Gastroesophageal sphincter (tissue), 3 donors: ENCODE measurements around the gene MPP2.

Experiments used
- POLR2AphosphoS5 ChIP-seq: sonication (generic); formaldehyde crosslinking; IDR thresholded peaks from one replicate; pipeline ENCODE4 v1.6.1; 2017; ENCODE audit warnings: antibody characterized with exemption
- TF ChIP-seq, protein P1 (sequence below), 4 experiments: fragments of 200-600 bp in 2 of 4; fragments of 450-650 bp in 2 of 4; sonication (generic) in 1 of 4; IDR thresholded peaks; one replicate each; pipeline ENCODE4 v1.5.1; 2017 to 2019; ENCODE audit warnings: antibody characterized with exemption in 4 of 4, mild to moderate bottlenecking in 2 of 4, moderate library complexity in 2 of 4

DNA sequence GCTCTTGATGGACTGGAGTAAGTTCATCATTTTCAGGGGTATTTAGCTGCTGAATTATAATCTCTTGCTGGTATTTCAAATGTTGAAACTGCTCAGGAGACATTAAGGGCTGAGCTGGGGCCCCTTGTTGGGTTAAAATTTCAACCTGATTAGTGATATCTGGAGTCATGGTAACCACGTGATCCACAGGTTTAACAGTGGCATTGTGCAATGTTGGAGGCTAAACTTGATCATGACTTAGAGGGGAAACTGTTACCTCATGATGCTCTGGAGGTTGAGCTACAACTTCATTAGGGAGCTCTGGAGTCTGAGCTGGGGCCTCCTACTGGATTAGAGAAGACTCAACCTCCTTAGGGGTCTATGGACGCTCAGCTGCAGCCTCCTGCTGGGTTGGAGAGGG, 17.2 kb upstream of the MPP2 start:
- TF ChIP-seq, protein P1, sequence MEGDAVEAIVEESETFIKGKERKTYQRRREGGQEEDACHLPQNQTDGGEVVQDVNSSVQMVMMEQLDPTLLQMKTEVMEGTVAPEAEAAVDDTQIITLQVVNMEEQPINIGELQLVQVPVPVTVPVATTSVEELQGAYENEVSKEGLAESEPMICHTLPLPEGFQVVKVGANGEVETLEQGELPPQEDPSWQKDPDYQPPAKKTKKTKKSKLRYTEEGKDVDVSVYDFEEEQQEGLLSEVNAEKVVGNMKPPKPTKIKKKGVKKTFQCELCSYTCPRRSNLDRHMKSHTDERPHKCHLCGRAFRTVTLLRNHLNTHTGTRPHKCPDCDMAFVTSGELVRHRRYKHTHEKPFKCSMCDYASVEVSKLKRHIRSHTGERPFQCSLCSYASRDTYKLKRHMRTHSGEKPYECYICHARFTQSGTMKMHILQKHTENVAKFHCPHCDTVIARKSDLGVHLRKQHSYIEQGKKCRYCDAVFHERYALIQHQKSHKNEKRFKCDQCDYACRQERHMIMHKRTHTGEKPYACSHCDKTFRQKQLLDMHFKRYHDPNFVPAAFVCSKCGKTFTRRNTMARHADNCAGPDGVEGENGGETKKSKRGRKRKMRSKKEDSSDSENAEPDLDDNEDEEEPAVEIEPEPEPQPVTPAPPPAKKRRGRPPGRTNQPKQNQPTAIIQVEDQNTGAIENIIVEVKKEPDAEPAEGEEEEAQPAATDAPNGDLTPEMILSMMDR (IDR thresholded peaks at IDR 0.05): no peak
- no peak for TF ChIP-seq POLR2AphosphoS5
